ENCODE results near the gene PIKFYVE. TPM values are rescaled to one million over a fixed set of nuclear protein-coding genes. Genes with fewer than 3 reads are reported as not detected.

The PIKFYVE gene
- total RNA-seq, 1 experiment from 2014 or later, result 34.8 TPM

GRCh38 chr2:208252716-208253492 lies 13.2 kb upstream of the PIKFYVE start:
- peak overlapping the region; percentile 100 for H3K4me3 ChIP-seq (ENCODE audit: low read depth in 2 of 2, low read length in 2 of 2)
- BruUV-seq (replicated peaks), result TSS peak; percentile 26
- H3K36me3 ChIP-seq (ENCODE audit: control insufficient read depth, insufficient read depth, low read length), result peaks cover 10% of the 10 kb centered on the region
- H3K4me1 ChIP-seq (ENCODE audit: control insufficient read depth, insufficient read depth, low read length), result peaks cover 15% of the 10 kb centered on the region
- in situ Hi-C loops (cut with HindIII; ENCODE audit: low pct_unique_long_range_greater_than_20kb, low sequenced_read_pairs) (no loop called here), intact Hi-C loops (cut with micrococcal nuclease; ENCODE audit: unreplicated experiment) (no loop called here)
- no peak for DNase-seq (ENCODE audit: low read depth, low spot score)
- no peaks in the 10 kb centered on the region for H3K9me3 ChIP-seq (ENCODE audit: control insufficient read depth, insufficient read depth, low read depth, low read length)
- TF ChIP-seq TCF7L2 (IDR thresholded peaks at IDR 0.05; ENCODE audit: low read depth, low read length) (no peak), SIN3A (IDR thresholded peaks at IDR 0.05; ENCODE audit: borderline replicate concordance, insufficient read depth, low read depth, low read length) (no peak), POLR2AphosphoS5 (IDR thresholded peaks at IDR 0.05; ENCODE audit: low read depth, low read length) (no peak), REST (IDR thresholded peaks at IDR 0.05; ENCODE audit: insufficient read depth in 1 of 2, low read depth in 2 of 2, low read length in 1 of 2) (no peak)
- TF ChIP-seq, protein P1, sequence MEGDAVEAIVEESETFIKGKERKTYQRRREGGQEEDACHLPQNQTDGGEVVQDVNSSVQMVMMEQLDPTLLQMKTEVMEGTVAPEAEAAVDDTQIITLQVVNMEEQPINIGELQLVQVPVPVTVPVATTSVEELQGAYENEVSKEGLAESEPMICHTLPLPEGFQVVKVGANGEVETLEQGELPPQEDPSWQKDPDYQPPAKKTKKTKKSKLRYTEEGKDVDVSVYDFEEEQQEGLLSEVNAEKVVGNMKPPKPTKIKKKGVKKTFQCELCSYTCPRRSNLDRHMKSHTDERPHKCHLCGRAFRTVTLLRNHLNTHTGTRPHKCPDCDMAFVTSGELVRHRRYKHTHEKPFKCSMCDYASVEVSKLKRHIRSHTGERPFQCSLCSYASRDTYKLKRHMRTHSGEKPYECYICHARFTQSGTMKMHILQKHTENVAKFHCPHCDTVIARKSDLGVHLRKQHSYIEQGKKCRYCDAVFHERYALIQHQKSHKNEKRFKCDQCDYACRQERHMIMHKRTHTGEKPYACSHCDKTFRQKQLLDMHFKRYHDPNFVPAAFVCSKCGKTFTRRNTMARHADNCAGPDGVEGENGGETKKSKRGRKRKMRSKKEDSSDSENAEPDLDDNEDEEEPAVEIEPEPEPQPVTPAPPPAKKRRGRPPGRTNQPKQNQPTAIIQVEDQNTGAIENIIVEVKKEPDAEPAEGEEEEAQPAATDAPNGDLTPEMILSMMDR (IDR thresholded peaks at IDR 0.05), result no peak
- H3K27ac ChIP-seq (ENCODE audit: low read length), result peak overlapping the region; percentile 86; the same call in 1 of the 2 replicates
- ChIA-PET POLR2A (no interaction called here), CTCF (interaction anchor here (2.7 kb wide), 1 partner anchor 77 kb away, joined by 24 read pairs; no protein-coding TSS in a partner anchor)
- ATAC-seq, result no peak
- H3K27me3 ChIP-seq (ENCODE audit: control insufficient read depth, insufficient read depth, low read length), result no peaks in the 10 kb centered on the region

GRCh38 chr2:208253600-208254117 lies 12.4 kb upstream of the PIKFYVE start:
- Histone ChIP-seq H3K4me1 (ENCODE audit: control insufficient read depth, insufficient read depth, low read length) (peaks cover 15% of the 10 kb centered on the region), H3K4me3 (ENCODE audit: low read depth in 2 of 2, low read length in 2 of 2) (peak overlapping the region; percentile 100), H3K36me3 (ENCODE audit: control insufficient read depth, insufficient read depth, low read length) (peaks cover 10% of the 10 kb centered on the region), H3K9me3 (ENCODE audit: control insufficient read depth, insufficient read depth, low read depth, low read length) (no peaks in the 10 kb centered on the region), H3K27me3 (ENCODE audit: control insufficient read depth, insufficient read depth, low read length) (no peaks in the 10 kb centered on the region), H3K27ac (ENCODE audit: low read length) (peak overlapping the region; percentile 86)
- ATAC-seq, result no peak
- ChIA-PET POLR2A (no interaction called here), CTCF (interaction anchor here (1.5 to 2.7 kb wide), 3 partner anchors 12 to 152 kb away, joined by 5 to 24 read pairs (median 12); partner anchors contain the start of gene PIKFYVE)
- TF ChIP-seq POLR2AphosphoS5 (IDR thresholded peaks at IDR 0.05; ENCODE audit: low read depth, low read length) (no peak), TCF7L2 (IDR thresholded peaks at IDR 0.05; ENCODE audit: low read depth, low read length) (0 out of 2 replicates have a peak, but pooled peaks have one; percentile 8)
- BruUV-seq (replicated peaks), result no TSS peak
- in situ Hi-C loops (cut with HindIII; ENCODE audit: low pct_unique_long_range_greater_than_20kb, low sequenced_read_pairs) (no loop called here), intact Hi-C loops (cut with micrococcal nuclease; ENCODE audit: unreplicated experiment) (loop anchor here (1.0 to 2.0 kb wide), 2 partner anchors 78 to 151 kb away; no protein-coding TSS in a partner anchor)
- no peak for DNase-seq (ENCODE audit: low read depth, low spot score)
